ENCODE results near the gene TTC17.

- TF ChIP-seq CTCF (conservative IDR thresholded peaks at IDR 0.05; ENCODE audit: low read depth, low read length) (no peak), POLR2A (IDR thresholded peaks at IDR 0.05; ENCODE audit: low read depth, low read length) (no peak), MXI1 (IDR thresholded peaks at IDR 0.05; ENCODE audit: borderline replicate concordance, low read depth, low read length) (no peak)
Observed at GRCh38 chr11:43397251-43397650, 38.5 kb downstream of the TTC17 start.
